ENCODE data around the gene FLG2. TPM values are rescaled to one million over a fixed set of nuclear protein-coding genes. Genes with fewer than 3 reads are reported as not detected.

FLG2 gene
- not detected in 2 replicates for total RNA-seq (2011; cell fraction: chromatin; rRNA removed; ENCODE audit: low replicate concordance)
- not detected in 2 replicates for total RNA-seq (2011; cell fraction: nucleolus; rRNA removed)
- total RNA-seq (2011; cell fraction: nucleoplasm; rRNA removed) = not detected in 2 replicates
- not detected in 2 replicates for total RNA-seq (2014; rRNA removed)
- total RNA-seq (2014; rRNA removed; fragmentation: Illumina TruSeq; extraction: Trizol) = not detected in 2 replicates
- not detected in 2 replicates for total RNA-seq (2015; rRNA removed; fragmentation: Illumina TruSeq; extraction: Trizol)
- total RNA-seq (2021) = not detected in 2 replicates
- polyA plus RNA-seq (2011; rRNA removed) = not detected in 2 replicates
- polyA plus RNA-seq (2011; cell fraction: cytosol; rRNA removed) = not detected in 2 replicates
- not detected in 2 replicates for polyA plus RNA-seq (2011; cell fraction: nucleus; rRNA removed)
- polyA plus RNA-seq (2012) = not detected in 2 replicates
- polyA plus RNA-seq (2014; fragmentation: Illumina TruSeq; extraction: Trizol) = not detected in 2 replicates
- not detected for polyA plus RNA-seq (2014; fragmentation: Nextera tagmentation; extraction: Ambion mirVana)
- not detected in 2 replicates for polyA plus RNA-seq (2014; rRNA removed)
- polyA minus RNA-seq (2011; rRNA and poly(A)+ RNA removed) = not detected in 2 replicates
- not detected in 2 replicates for polyA minus RNA-seq (2011; cell fraction: cytosol; rRNA and poly(A)+ RNA removed)
- not detected in 2 replicates for polyA minus RNA-seq (2011; cell fraction: nucleus; rRNA and poly(A)+ RNA removed)
- not detected for Bru-seq, nascent RNA
- not detected for BruChase-seq, experiment 1, labeled RNA remaining after a 2-hour chase
- BruChase-seq, experiment 2, labeled RNA remaining after a 6-hour chase = not detected
- long read RNA-seq, experiment 1 = 0 reads
- long read RNA-seq, experiment 2 = 0 reads
- long read RNA-seq, experiment 3 = 0 reads

- H3K9ac ChIP-seq (ENCODE audit: insufficient read depth in 1 of 2, low read depth in 2 of 2, low read length in 2 of 2) = no peak within 1 kb of the TSS
- FAIRE-seq (no peak), DNase-seq (ENCODE audit: extremely low read depth in 1 of 4, low spot score in 3 of 4) (no peak), ATAC-seq (no peak)
- no peak within 1 kb of the TSS for H3K27ac ChIP-seq (ENCODE audit: extremely low read depth, low read depth, low read length)
- intact Hi-C loops (cut with micrococcal nuclease) (no loop called here), in situ Hi-C loops (cut with MboI) (no loop called here)
- TF ChIP-seq SAFB2 (IDR thresholded peaks at IDR 0.05; ENCODE audit: borderline replicate concordance, low read depth, low read length, severe bottlenecking) (no peak), ZSCAN29 (IDR thresholded peaks at IDR 0.05) (no peak), CREBBP (IDR thresholded peaks at IDR 0.05; ENCODE audit: low read depth, low read length) (no peak), THRB (CRISPR knock-in tag; conservative IDR thresholded peaks at IDR 0.05) (no peak), GTF2A2 (tag; IDR thresholded peaks at IDR 0.05) (no peak), HES1 (IDR thresholded peaks at IDR 0.05; ENCODE audit: low read depth) (no peak), SMARCE1 (IDR thresholded peaks at IDR 0.05) (no peak), TAF7 (tag; IDR thresholded peaks at IDR 0.05) (no peak), ELK3 (CRISPR knock-in tag; IDR thresholded peaks at IDR 0.05) (no peak)
- 0% methylated on average over 2 of the region's 2 CpGs for WGBS (ENCODE audit: insufficient coverage, low coverage, missing lambda C conversion rate)
- POLR2A ChIA-PET = interaction anchor here (1.3 kb wide), 1 partner anchor 8 kb away, joined by 3 read pairs; no protein-coding TSS in a partner anchor
- H4K20me1 ChIP-seq (replicated peaks; ENCODE audit: control insufficient read depth, insufficient read depth, low read length) = no peaks in the 10 kb centered on the region
- CTCF ChIA-PET (ENCODE audit: low intra/inter-chr PET ratio) = no interaction called here
- no peaks in the 10 kb centered on the region for H3K79me2 ChIP-seq (ENCODE audit: control insufficient read depth, insufficient read depth, low read length)
- H3K4me2 ChIP-seq (ENCODE audit: insufficient read depth, low read length) = no peak within 1 kb of the TSS
- H3K9me3 ChIP-seq (replicated peaks; ENCODE audit: control insufficient read depth, insufficient read depth, low read depth, low read length) = no peaks in the 10 kb centered on the region
- no peaks in the 10 kb centered on the region for H3K4me1 ChIP-seq (replicated peaks in 1 of 2; ENCODE audit: control insufficient read depth in 2 of 2, insufficient read depth in 2 of 2, low read length in 2 of 2)
- no peaks in the 10 kb centered on the region for H3K9me1 ChIP-seq (ENCODE audit: control insufficient read depth, insufficient read depth, low read length)
- no peaks in the 10 kb centered on the region for H3K36me3 ChIP-seq (ENCODE audit: control insufficient read depth, insufficient read depth, low read length)
- BruUV-seq (replicated peaks) = no TSS peak
- H3K27me3 ChIP-seq (ENCODE audit: control insufficient read depth in 2 of 2, insufficient read depth in 2 of 2, low read length in 2 of 2) = no peaks in the 10 kb centered on the region
- H3K4me3 ChIP-seq = no peak within 1 kb of the TSS
- H2AFZ ChIP-seq (ENCODE audit: low read depth, low read length) = no peak within 1 kb of the TSS
Observed at GRCh38 chr1:152359906-152360305, at the start of gene FLG2. Gene FLG2 (minus strand): TSS chr1:152360006. CDS start chr1:152358884, 1,122 bp downstream.
